ENCODE data around the gene TACC3. TPM values are rescaled to one million over a fixed set of nuclear protein-coding genes. Genes with fewer than 3 reads are reported as not detected.

Gene TACC3
- polyA plus RNA-seq, 1 donor = 22.1 TPM

GRCh38 chr4:1792832-1793495 lies 71.6 kb downstream of the TACC3 start, which contains the start of gene FGFR3:
FGFR3 (plus strand) TSS chr4:1793293; CDS start chr4:1793935, 642 bp downstream.
- no peak for DNase-seq (ENCODE audit: low read depth)

GRCh38 chr4:1793496-1793840 lies 72.1 kb downstream of the TACC3 start:
- no peak for DNase-seq (ENCODE audit: low read depth)

- DNase-seq (ENCODE audit: low read depth) = no peak
Measured at GRCh38 chr4:1793940-1794808, 72.9 kb downstream of the TACC3 start.

Other genes starting within 250 kb of the TACC3 start
- 2.0 TPM for gene FAM53A, start 37.2 kb upstream of the TACC3 start, polyA plus RNA-seq (ENCODE audit: insufficient read length)
- gene SLBP, start 9.2 kb upstream of the TACC3 start, polyA plus RNA-seq (ENCODE audit: insufficient read length) = 32.2 TPM
- gene TMEM129, start 198 bp upstream of the TACC3 start, polyA plus RNA-seq (ENCODE audit: insufficient read length) = 22.6 TPM
- 1.2 TPM for gene FGFR3, start 71.8 kb downstream of the TACC3 start, polyA plus RNA-seq (ENCODE audit: insufficient read length)
- gene LETM1, start 134.6 kb downstream of the TACC3 start, polyA plus RNA-seq (ENCODE audit: insufficient read length) = 15.2 TPM
- 37.3 TPM for gene NSD2, start 149.9 kb downstream of the TACC3 start, polyA plus RNA-seq (ENCODE audit: insufficient read length)